HFF-Myc (cell line): ENCODE results near the gene DYSF.

Experiments
- DNase-seq: peaks from one replicate; pipeline ENCODE4 v3.0.0-alpha.2; 2011; ENCODE audit warnings: low read depth; ENCODE audit errors: extremely low read depth
- H3K4me3 ChIP-seq: replicated peaks from 2 replicates; pipeline ENCODE4 v1.5.1; 2011; ENCODE audit warnings: low read depth, mild to moderate bottlenecking, control low read depth, low read length
- TF ChIP-seq, protein P1 (sequence below): IDR thresholded peaks from 2 replicates; pipeline ENCODE4 v1.5.1; 2012; ENCODE audit warnings: mild to moderate bottlenecking, low read depth, low read length, control low read depth; ENCODE audit errors: missing control alignments

Gene DYSF

DNA sequence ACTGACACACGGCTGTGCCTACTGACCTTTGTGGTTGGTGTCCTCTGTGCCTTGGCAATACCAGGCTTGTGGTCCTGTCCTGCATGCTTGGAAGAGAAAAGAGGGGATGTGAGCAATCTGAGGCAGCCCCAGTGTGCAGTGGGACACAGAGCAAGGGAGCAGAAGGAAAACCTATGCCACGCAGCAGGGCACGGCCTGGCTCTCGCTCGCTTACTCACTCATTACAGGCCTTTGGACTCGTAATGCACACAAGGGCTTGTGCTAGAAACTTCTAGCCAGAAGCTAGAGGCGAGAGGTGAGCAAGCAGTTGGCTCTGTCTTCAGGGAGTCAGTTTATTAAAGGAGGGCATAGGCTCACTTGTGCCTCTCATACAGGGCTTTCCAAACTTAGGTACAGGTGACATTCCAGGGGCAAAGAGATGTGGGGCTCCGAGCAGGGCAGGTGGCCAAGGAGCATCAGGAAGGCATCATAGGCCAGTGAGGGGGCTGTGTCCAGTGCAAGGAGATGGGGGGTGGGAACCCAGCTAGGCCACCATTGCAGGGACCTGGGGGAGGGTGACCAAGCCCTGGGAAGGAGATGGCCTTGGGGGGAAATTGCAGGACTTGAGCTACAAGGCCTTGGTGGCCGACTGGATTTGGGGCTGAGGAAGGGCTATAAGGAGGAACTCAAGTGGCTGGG lies 100.8 kb downstream of the DYSF start:
- TF ChIP-seq, protein P1, sequence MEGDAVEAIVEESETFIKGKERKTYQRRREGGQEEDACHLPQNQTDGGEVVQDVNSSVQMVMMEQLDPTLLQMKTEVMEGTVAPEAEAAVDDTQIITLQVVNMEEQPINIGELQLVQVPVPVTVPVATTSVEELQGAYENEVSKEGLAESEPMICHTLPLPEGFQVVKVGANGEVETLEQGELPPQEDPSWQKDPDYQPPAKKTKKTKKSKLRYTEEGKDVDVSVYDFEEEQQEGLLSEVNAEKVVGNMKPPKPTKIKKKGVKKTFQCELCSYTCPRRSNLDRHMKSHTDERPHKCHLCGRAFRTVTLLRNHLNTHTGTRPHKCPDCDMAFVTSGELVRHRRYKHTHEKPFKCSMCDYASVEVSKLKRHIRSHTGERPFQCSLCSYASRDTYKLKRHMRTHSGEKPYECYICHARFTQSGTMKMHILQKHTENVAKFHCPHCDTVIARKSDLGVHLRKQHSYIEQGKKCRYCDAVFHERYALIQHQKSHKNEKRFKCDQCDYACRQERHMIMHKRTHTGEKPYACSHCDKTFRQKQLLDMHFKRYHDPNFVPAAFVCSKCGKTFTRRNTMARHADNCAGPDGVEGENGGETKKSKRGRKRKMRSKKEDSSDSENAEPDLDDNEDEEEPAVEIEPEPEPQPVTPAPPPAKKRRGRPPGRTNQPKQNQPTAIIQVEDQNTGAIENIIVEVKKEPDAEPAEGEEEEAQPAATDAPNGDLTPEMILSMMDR = no peak
- no peak overlapping the region for H3K4me3 ChIP-seq
- DNase-seq = no peak

DNA sequence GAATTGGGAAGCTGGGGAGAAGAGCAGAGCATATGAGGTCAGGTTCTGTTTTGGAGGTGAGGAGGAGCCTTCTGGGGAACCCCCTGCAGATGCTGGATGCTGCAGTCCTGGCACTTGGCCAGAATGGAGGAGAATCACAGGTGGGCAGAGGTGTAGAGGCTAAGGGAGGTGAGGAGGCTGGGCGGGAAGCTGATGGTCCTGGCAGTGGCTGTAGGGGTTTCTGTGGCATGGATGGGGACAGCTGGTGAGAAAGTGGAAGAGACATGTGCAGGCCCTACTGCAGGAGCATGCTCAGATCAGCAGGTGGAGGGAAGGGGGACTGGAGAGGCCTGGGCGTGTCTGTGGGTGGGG lies 101.3 kb downstream of the DYSF start:
- TF ChIP-seq, protein P1 = no peak
- DNase-seq = no peak

DNA sequence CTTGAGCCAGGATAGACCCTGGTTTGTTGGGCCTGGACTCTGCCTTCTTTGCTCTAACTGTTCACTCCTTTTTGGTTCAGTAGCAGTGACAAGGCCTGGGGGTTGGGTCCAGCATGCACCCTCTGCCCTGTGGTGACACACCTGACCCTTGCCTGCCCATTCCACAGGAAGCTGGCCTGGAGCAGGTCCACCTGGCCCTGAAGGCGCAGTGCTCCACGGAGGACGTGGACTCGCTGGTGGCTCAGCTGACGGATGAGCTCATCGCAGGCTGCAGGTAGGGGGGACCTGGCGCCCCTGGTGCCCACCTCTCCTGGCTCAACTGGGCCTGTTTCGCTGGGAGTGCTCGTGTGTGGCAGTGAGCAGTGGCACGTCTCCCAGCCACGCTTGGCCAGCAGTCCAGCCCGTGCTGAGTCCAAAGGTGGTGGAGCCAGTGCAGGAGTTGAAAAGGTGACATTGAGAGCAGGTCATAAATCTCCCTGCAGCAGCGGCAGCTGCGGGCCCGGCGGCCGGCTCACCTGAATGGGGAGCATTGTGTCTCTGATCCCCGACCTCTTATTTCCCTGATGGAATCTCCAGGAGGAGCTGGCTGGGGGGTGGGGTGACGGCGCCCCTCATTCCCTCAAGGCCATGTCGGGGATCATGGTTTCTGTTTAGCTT lies 102.6 kb downstream of the DYSF start:
- TF ChIP-seq, protein P1 = no peak
- DNase-seq = no peak
- no peak overlapping the region for H3K4me3 ChIP-seq

More for the DNA sequence above, 101.3 kb downstream of the DYSF start:
- no peak overlapping the region for H3K4me3 ChIP-seq

DNA sequence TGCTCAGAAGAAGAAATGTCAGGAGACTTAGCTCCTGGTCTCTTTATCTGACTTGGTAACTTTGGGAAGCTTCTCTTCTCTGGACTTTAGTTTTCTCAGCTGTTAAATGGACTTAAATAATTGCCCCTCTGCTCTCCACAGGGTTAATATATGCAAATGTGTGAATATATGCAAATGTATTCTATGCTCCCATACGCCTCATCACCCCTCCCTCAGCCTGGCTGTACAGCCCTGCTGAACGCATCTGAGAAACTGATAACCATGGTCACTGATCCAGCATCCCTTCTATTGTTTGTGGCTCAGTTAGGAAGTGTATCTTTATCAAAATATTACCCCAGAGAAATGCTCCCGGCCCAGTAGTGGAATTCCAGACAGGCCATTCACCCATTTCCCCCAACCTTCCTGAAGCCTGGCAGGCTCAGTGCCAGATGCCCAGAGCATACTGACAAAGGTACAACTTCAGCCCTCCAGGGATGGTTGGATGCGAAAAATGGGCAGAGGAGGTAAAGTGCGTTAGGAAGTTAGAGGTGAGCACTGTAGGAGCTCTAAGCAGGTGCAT lies 103.4 kb downstream of the DYSF start:
- DNase-seq = no peak
- H3K4me3 ChIP-seq = no peak overlapping the region

DNA sequence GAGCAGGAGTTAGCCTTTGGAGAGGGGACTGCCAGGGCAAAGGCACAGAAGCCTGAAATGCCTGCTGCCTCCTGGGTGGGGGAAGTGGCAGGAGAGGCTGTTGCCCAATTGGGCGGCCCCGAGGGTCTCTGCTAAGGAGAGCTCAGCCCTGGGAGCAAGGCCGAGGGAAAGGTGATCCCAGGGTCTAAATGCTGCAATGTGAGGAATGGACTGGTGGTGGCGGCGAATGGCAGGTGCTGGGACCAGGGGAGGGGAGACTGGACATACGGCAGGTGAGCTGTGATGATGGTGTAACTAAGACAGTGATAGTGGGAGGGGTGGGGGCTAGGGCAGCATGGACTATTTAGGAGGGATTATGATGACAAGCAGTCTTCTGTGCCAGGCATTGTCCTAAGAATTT lies 104.0 kb downstream of the DYSF start:
- no peak for DNase-seq
- TF ChIP-seq, protein P1 = no peak
- no peak overlapping the region for H3K4me3 ChIP-seq

More for the DNA sequence above, 103.4 kb downstream of the DYSF start:
- TF ChIP-seq, protein P1 = no peak

DNA sequence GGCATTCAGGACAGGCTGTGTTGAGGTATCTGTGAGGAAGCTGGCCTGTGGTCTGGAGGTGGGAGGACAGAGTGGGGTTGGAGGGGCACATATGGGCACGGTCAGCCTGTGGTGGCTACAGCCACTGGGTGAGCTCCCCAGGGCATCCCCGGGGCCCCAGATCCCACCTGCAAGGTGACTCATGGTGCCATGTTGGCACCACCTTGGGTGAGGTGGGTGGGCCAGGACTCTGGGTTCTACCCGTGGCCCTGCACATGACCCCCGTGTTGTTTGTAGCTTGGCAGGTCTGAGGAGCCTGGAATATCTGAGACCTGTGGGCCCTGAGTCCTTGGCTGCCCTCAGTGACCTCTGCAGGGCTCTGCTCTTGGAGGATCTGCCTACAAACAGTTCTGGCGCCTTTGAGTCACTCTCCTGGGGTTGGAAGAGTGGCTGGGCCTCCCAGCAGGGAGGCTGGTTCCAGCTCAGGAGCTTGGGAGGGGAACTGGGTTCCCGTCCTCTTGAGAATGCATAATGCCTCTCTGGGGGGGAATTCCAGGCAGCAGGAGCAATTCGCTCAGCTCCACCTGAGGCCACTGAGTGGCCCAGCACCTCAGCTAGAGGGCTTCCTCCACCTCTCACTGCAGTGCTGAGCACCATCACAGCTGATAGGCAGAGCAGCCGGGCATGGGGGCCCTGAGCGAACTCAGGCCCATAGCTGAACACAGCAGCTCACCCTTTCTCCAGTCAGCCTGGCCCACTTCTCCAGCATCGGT lies 105.1 kb downstream of the DYSF start:
- H3K4me3 ChIP-seq = no peak overlapping the region
- TF ChIP-seq, protein P1 = no peak
- no peak for DNase-seq
